Hematopoietic multipotent progenitor cell treated with erythropoietin and hydrocortisone succinate and interleukin-3 and kit ligand, for 8 days (in vitro differentiated cells): ENCODE results near the gene TLE5.

Experiments
- DNase-seq: peaks from one replicate; pipeline ENCODE4 v3.0.0-alpha.2; 2015

Gene TLE5

DNA sequence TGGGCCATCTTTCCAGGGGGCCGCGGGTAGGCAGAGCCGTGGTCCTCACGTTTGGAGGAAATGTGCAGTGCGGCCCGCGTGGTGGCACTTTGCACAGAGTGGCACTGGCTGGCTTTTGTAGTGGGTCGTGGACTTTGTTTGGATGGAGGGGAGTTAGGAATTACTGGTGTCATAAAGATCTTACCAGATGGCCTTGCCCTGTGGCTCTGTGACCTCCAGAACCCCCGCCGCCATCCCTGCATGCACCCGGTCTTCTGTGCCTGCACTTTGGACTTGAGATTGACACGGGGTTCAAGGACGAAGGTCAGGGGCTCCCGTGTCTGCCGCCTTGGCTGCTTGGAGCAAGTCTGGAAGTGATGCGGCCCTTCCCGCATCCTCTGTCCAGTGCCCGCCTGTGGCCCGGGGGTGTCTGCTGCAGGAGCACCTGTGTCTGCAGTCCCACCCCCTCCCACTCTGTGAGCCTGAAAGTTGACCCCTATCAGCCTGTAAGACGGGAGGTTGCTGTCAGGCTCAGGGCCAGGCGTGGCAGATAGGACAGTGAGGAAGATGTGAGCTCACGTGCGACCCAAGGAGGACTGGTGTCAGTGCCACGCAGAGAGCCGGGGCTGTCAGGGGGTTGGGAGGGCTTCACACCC, 34.1 kb upstream of the TLE5 start:
- no peak for DNase-seq

GRCh38 chr19:3095441-3096191, 33.3 kb upstream of the TLE5 start:
- DNase-seq = no peak

GRCh38 chr19:3094601-3095440, 32.5 kb upstream of the TLE5 start:
- DNase-seq = peak; percentile 55

DNA sequence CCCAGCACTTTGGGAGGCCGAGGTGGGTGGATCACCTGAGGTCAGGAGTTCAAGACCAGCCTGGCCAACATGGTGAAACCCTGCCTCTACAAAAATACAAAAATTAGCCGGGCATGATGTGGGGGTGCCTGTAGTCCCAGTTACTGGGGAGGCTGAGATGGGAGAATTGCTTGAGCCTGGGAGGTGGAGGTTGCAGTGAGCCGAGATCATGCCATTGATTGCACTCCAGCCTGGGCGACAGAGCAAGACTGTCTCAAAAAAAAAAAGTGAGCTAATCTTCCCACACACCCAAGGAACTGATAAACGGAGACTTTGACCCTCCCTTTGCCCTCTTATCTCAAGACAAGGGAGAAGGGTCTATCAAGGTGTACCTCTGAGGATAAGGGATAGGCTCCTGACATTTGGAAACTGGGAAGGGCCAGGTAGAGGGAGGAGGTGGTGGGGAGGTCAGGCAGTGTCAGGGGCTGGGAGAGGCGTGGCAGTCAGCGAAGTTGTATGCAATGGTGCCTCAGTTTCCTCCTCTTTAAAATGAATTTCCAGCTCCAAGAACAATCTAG, 27.1 kb upstream of the TLE5 start:
- DNase-seq = peak; percentile 69

DNA sequence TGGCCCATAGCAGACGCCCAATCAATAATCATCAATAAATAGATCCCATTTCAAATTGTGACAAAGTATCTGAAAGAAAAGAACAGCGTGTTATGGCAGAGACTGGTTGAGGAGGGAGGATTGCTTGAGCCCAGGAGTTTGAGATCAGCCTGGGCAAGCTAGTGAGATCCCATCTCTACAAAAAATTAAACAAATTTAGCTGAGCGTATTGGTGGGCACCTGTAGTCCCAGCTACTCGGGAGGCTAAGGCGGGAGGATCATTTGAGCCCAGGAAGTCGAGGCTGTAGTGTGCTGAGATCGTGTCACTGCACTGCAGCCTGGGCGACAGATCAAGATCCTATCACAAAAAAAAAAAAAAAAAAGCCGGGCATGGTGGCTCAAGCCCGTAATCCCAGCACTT, 25.5 kb upstream of the TLE5 start:
- no peak for DNase-seq

DNA sequence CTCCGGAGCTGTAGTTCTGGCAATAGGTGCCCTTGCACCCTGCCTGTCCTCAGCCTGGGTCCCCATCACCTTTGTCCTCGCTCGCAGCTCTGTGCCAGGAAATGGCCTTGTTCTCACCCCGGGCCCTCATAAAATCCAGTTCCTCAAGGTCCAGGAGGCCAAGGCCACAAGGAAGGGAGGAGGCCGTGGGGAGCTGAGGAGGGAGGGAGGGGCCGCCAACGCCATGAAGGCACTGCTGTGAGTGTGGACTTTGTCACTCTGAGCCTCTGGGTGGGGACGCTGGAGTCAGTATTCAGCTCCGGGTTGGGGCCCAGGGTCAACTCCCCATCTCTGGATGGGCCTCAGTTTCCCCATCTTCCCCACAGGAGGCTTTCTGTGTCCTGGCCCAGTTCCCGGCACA, 22.6 kb upstream of the TLE5 start:
- no peak for DNase-seq

DNA sequence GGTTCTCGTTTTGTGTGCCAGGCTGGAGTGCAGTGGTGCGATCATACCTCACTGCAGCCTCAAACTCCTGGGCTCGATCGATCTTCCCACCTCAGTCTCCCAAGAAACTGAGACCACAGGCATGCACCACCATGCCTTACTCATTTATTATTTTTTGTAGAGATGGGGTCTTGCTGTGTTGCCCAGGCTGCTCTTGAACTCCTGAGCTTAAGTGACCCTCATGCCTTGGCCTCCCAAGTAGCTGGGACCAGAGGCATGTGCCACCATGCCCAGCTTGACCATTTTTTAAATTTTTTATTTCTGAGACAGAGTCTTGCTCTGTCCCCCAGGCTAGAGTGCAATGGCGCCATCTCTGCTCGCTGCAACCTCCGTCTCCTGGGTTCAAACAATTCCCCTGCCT, 21.7 kb upstream of the TLE5 start:
- no peak for DNase-seq

- DNase-seq = no peak
Measured at GRCh38 chr19:3082331-3082730, 20.0 kb upstream of the TLE5 start.

DNA sequence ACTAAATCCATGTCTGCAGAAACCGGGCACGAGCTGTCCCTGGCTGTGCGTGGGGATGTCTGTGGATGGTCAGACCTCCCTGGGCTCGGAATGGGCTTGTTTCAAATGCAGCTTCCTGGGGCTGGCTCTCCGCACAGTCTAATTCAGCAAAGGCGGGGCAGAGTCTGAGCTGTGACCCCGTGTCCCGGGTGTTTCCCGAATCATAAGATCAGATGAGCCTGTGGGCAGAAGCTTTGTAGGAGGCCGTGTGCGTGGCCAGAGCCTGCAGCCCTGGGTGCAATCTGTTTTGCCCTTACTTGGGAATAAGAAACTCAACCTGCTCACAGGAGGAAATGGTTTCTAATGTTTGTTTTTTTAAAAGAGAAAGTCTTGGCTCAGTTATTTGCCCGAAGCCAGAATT, 18.0 kb upstream of the TLE5 start:
- DNase-seq = no peak

DNA sequence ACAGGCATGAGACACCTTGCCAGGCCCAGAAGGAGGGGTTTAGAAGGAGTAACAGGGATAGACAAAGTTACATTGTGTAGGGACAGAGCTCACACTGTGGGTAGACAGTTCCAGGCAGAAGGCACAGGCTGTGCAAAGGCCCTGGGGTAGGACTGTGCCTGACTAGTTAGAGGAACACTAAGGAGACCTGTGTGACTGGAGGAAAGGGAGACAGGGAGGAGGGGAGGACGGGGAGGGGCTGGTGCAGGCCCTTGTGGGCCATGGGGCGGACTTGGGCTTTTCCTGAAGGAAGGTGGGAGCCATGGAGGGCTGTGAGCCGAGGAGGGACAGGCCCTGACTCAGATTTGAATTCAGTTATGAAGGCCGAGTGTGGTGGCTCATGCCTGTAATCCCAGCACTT, 17.3 kb upstream of the TLE5 start:
- DNase-seq = no peak

DNA sequence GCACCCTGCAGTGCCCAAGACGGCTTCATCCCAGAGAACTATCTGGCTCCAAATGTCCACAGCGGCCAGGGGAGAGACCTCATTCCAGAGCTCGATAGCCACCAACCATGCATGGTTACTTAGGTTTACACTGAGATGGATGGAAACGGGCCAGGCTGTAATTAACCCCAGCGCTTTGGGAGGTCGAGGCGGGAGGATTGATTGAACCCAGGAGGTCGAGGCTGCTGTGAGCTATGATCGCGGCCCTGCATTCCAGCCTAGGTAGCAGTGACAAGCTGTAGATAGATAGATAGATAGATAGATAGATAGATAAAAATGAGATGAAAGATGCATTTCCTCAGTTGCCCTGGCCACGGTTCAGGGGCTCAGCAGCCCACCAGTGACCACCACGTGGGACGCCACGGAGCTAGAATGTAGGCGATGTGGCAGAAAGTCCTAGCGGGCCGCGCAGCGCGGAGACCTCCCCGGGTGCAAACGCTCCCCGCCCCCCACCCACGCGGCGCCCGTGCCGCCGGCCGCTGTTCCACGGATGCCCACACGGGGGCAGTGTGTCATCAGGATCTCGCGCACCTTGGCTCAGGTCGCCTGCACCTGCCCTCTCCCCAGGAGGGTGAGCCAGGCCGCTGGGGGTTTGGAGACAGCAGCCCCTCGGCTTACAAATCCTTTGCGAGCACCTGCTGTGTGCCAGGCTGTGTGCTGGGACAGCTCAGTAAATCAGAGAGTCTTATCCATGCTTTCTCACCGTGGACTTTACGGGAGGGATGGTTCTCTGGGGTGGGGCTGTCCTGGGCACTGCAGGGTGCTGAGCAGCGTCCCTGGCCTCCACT, 13.5 kb upstream of the TLE5 start:
- peak; percentile 17 for DNase-seq

- no peak for DNase-seq
Measured at GRCh38 chr19:3073931-3074595, 11.8 kb upstream of the TLE5 start.

- peak; percentile 63 for DNase-seq
Measured at GRCh38 chr19:3073159-3073563, 10.9 kb upstream of the TLE5 start.

- DNase-seq = no peak
Measured at GRCh38 chr19:3071768-3072167, 9.5 kb upstream of the TLE5 start.

DNA sequence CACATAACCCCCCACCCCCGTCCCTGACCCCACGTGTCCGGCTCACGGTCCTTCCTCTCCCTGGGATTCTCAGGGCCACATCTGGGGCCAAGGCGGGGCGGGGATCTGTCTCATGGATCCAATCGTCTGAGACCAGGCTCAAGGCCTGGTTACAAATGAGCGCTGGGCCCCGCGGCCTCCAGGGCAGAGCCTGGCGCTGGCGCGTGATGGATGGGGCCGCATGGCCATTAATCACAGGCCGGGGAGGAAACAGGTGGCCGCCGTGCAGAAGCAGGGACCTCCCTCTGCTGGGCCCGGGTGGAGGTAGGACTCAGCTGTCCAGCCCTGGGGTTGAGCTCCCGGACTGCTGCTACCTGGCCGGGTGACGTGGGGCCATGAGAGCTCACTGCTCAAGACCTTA, 5.8 kb upstream of the TLE5 start:
- no peak for DNase-seq

DNA sequence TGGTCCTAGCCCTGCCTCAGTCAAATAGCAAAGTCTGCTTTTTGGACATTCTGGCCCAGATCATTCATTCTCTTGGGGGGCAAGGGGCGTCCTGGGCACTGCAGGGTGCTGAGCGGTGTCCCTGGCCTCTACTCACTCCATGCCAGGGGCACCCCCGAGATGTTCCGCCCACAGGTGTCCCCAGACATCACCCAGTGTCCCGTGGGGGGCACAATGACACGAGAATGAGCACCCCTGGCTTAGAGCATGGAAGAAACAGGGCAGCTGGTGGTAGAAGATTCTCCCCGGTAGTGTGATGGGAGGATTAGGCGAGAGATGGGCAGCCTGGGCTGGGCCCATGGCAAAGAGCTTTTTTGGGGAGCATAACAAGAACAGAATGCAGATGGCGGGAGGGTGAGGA, 5.3 kb upstream of the TLE5 start:
- no peak for DNase-seq

- no peak for DNase-seq
Measured at GRCh38 chr19:3066482-3067049, 4.3 kb upstream of the TLE5 start.

DNA sequence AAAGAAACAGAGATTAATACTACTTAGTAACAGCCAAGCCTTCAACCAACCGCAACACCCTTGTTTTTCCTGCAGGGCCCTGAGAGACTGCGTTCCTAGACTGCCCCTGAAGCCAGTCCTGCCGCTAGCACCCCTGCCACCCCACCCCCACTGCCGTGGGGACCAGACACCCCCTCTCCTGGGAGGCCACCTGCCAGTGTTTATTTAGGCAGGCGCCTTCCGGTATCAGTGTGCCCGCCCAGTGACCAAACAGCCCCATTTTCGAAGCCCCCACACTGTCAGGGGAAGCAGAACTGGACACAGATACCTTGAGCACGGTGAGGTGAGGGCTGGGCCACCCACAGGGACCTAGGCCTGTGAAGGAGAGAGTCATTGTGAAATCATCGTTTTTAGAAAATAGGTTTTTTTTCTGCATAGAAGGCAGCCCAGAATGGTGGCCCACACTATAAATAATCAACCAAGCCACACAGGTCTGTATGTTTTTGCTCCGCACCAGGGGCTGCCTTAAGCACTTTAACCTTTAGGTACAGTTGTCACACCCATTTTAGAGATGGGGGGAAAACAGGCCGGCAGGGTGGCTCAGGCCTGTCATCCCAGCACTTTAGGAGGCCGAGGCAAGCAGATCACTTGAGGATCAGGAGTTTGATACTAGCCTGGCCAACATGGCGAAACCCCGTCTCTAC, 3.5 kb upstream of the TLE5 start:
- no peak for DNase-seq

DNA sequence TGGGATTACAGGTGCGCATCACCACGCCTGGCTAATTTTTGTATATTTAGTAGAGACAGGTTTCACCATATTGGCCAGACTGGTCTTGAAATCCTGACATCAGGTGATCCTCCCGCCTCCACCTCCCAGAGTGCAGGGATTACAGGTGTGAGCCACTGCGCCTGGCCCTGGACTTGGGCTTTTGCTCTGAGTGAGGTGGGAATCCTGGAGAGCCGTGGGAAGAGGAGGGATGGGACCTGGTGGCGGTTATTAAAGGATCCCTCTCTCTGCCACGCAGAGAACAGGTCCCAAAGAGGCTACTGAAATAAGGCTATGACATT, 1.7 kb upstream of the TLE5 start:
- DNase-seq = no peak

- peak; percentile 62 for DNase-seq
Measured at GRCh38 chr19:3061182-3062161, 823 bp downstream of the TLE5 start.
